Right atrium auricular region (tissue), 2 donors: ENCODE data around the gene S1PR5. TPM values are rescaled to one million over a fixed set of nuclear protein-coding genes. Genes with fewer than 3 reads are reported as not detected.

Experiments used
- DNase-seq: peaks from one replicate; pipeline ENCODE4 v3.0.0-alpha.2; 2019; ENCODE audit warnings: low spot score
- H3K27ac ChIP-seq, 2 donors: fragments of 200-600 bp; sonication (generic); 1 replicate in 1 of 2; 2 replicates in 1 of 2; pipeline ENCODE4 v1.5.1; 2016 to 2019
- H3K27me3 ChIP-seq, 2 donors: fragments of 200-600 bp; sonication (generic); one replicate each; pipeline versions ENCODE4 v1.5.1 to v1.6.0; 2017 to 2019
- H3K36me3 ChIP-seq: fragments of 200-600 bp; sonication (generic); one replicate; pipeline ENCODE4 v1.5.1; 2016
- H3K4me1 ChIP-seq, 2 donors: fragments of 200-600 bp; sonication (generic); one replicate each; pipeline versions ENCODE4 v1.5.1 to v1.6.0; 2017 to 2019
- H3K4me3 ChIP-seq, 2 donors: fragments of 200-600 bp; sonication (generic); 1 replicate in 1 of 2; 2 replicates in 1 of 2; pipeline ENCODE4 v1.5.1; 2017 to 2019; ENCODE audit warnings: mild to moderate bottlenecking in 1 of 2, moderate library complexity in 1 of 2
- H3K9me3 ChIP-seq, 2 donors: fragments of 200-600 bp; sonication (generic); one replicate each; pipeline ENCODE4 v1.5.1; 2019
- CTCF ChIP-seq, 2 donors: fragments of 200-600 bp; sonication (generic); IDR thresholded peaks; one replicate each; pipeline ENCODE4 v1.5.1; 2019; ENCODE audit warnings: antibody characterized with exemption in 2 of 2
- total RNA-seq, 2 donors: library from RNA; depleted of rRNA; stranded (reverse); fragments of >200 nt; gene quantifications; one replicate each; pipeline ENCODE4 v1.1.0, GENCODE V29; 2016

S1PR5 gene
- total RNA-seq, 2 donors from 2014 or later, result 0.12 to 0.59 TPM

- no peak for DNase-seq
- no peak for TF ChIP-seq CTCF (IDR thresholded peaks at IDR 0.05)
Observed at GRCh38 chr19:10562609-10563008, 45.4 kb upstream of the S1PR5 start.

GRCh38 chr19:10560154-10560553 is 42.9 kb upstream of the S1PR5 start:
- no peak for TF ChIP-seq CTCF (IDR thresholded peaks at IDR 0.05)
- H3K36me3 ChIP-seq, result peaks cover 48% of the 10 kb centered on the region
- DNase-seq, result no peak
- no peaks in the 10 kb centered on the region for H3K27me3 ChIP-seq
- no peak overlapping the region for H3K4me3 ChIP-seq
- H3K9me3 ChIP-seq, result no peaks in the 10 kb centered on the region
- H3K4me1 ChIP-seq, result peaks cover 0 to 8% of the 10 kb centered on the region in 2 donors
- no peak overlapping the region for H3K27ac ChIP-seq

More at GRCh38 chr19:10562609-10563008, 45.4 kb upstream of the S1PR5 start:
- Histone ChIP-seq H3K9me3 (no peaks in the 10 kb centered on the region), H3K36me3 (peaks cover 25% of the 10 kb centered on the region), H3K4me1 (peaks cover 0 to 27% of the 10 kb centered on the region in 2 donors), H3K27me3 (no peaks in the 10 kb centered on the region), H3K27ac (no peak overlapping the region), H3K4me3 (no peak overlapping the region)

- TF ChIP-seq CTCF (IDR thresholded peaks at IDR 0.05), result no peak
- Histone ChIP-seq H3K4me1 (no peaks in the 10 kb centered on the region), H3K4me3 (no peak overlapping the region), H3K9me3 (no peaks in the 10 kb centered on the region), H3K27me3 (no peaks in the 10 kb centered on the region), H3K27ac (no peak overlapping the region), H3K36me3 (peaks cover 73% of the 10 kb centered on the region)
- DNase-seq, result no peak
Observed at GRCh38 chr19:10557603-10558197, 40.5 kb upstream of the S1PR5 start.

- H3K4me3 ChIP-seq, result no peak overlapping the region
- H3K27ac ChIP-seq, result no peak overlapping the region
- no peaks in the 10 kb centered on the region for H3K27me3 ChIP-seq
- DNase-seq, result no peak
- no peaks in the 10 kb centered on the region for H3K9me3 ChIP-seq
- H3K4me1 ChIP-seq, result no peaks in the 10 kb centered on the region
- TF ChIP-seq CTCF (IDR thresholded peaks at IDR 0.05), result no peak
- peaks cover 91% of the 10 kb centered on the region for H3K36me3 ChIP-seq
Observed at GRCh38 chr19:10555610-10555973, 38.3 kb upstream of the S1PR5 start.

GRCh38 chr19:10554760-10555609 is 37.7 kb upstream of the S1PR5 start:
- H3K36me3 ChIP-seq, result peaks cover 89% of the 10 kb centered on the region
- H3K4me1 ChIP-seq, result no peaks in the 10 kb centered on the region
- no peak overlapping the region for H3K27ac ChIP-seq
- DNase-seq, result no peak
- H3K27me3 ChIP-seq, result no peaks in the 10 kb centered on the region
- H3K4me3 ChIP-seq, result no peak overlapping the region
- H3K9me3 ChIP-seq, result no peaks in the 10 kb centered on the region
- TF ChIP-seq CTCF (IDR thresholded peaks at IDR 0.05), result no peak
